22Rv1 (cell line): Measurements from ENCODE around the gene DENND2A.

ENCODE experiments used
- H3K27ac ChIP-seq: fragments of 450-650 bp; 2 replicates; pipeline ENCODE4 v1.5.1; 2017
- ZFX ChIP-seq: fragments of 450-650 bp; IDR thresholded peaks from 2 replicates; pipeline ENCODE4 v1.6.1; 2017; ENCODE audit warnings: antibody characterized with exemption, borderline replicate concordance
- TF ChIP-seq, protein P1 (sequence below): fragments of 450-650 bp; IDR thresholded peaks from 2 replicates; pipeline ENCODE4 v1.5.1; 2017; ENCODE audit warnings: mild to moderate bottlenecking

The DENND2A gene

DNA sequence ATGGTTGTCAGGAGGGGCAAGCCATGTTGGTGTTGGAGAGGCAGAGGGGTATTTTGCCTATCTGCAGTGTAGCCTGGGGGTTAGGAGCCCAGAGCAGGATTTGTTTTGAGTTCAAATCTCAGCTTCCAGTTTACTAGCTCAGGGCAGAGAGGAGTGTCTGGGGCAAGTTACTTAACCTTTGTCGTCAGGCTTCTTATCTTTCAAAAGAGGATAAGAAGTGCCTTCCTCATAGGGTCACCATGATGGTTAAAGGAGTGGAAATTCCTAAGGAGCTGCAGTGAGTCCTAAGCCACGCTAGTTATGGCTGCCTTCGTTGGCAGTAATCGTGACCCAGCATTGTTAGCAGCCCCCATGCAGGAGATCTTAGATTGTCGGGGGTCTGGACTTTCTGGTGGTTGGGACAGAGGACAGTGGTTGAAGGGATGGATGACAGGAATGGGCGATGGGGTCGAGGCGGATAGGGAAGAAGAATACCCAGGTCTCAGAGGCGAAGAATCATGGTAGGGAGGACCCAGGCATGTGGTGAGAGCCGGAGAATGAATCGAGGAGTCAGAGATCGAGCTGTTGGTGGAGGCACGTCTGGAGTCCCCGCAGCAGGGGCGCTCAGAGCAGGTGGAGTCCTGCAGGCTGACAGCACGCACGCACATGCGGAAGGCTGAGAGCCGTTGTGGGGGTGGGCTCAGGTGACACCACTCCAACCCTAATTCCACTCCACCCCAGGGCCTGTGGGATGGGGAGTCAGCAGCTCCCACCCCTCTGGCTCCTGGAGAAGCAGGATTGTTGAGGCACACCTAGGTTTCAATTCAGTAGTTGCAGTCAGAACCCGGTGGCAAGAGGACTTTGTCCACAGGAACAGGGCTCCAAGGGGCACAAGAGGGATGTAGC is 43.7 kb upstream of the DENND2A start:
- TF ChIP-seq, protein P1, sequence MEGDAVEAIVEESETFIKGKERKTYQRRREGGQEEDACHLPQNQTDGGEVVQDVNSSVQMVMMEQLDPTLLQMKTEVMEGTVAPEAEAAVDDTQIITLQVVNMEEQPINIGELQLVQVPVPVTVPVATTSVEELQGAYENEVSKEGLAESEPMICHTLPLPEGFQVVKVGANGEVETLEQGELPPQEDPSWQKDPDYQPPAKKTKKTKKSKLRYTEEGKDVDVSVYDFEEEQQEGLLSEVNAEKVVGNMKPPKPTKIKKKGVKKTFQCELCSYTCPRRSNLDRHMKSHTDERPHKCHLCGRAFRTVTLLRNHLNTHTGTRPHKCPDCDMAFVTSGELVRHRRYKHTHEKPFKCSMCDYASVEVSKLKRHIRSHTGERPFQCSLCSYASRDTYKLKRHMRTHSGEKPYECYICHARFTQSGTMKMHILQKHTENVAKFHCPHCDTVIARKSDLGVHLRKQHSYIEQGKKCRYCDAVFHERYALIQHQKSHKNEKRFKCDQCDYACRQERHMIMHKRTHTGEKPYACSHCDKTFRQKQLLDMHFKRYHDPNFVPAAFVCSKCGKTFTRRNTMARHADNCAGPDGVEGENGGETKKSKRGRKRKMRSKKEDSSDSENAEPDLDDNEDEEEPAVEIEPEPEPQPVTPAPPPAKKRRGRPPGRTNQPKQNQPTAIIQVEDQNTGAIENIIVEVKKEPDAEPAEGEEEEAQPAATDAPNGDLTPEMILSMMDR, result no peak
- no peak for TF ChIP-seq ZFX
- no peak overlapping the region for H3K27ac ChIP-seq

DNA sequence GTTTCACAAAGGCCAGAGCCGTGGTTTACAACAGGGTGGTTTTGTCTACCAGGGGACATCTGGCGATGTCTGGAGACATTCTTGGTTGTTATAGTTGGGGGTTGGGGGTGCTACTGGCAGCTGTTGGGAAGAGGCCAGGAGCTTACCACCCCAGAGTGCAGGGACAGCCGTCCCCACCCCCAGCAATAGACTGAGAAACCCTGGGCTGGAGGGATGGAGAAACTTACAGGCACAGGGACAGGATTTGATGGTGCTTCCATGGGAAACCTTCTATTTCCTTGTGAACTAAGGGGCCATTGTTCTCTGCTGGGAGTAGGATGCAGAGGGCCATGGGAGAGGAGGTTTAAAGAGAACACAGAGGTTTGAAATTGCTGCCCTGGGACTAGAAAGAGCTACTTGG is 43.0 kb upstream of the DENND2A start:
- TF ChIP-seq, protein P1, result no peak
- TF ChIP-seq ZFX, result no peak
- H3K27ac ChIP-seq, result no peak overlapping the region

DNA sequence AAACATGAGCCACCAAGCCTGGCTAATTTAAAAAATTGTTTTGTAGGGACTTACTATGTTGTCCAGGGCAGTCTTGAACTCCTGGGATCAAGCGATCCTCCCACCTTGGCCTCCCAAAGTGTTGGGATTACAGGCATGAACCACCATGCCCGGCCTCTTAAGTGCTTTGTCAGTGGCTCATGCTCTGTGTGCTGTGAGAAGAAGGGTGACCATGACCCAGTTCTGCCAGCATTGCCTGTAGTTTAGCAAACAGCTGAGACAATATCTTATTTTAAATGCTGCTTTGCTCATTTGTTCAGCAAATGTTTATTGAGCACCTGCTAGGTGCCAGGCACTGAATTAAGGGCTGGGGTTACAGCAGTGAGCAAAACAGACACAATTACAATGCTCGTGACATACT is 41.2 kb upstream of the DENND2A start:
- TF ChIP-seq ZFX, result no peak
- TF ChIP-seq, protein P1, result no peak
- no peak overlapping the region for H3K27ac ChIP-seq

DNA sequence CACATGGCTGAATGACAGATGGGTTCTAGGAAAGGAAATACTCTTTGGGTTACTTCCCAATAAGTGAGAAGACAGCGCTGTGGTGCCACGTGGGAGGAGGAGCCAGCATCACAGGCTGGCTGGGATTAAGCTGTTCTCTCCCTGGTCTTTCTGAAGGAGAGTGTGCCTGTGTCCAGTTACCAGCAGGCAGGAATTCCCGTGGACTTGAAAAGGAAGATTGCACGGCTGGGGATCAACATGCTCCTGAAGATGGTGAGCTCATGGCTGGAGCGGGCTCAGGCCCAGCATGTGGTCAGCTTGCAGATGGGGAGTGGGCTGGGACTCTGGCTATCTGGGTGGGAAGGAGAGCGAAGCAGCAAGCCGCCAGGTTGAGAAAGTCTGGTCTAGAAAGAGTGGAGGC is 40.3 kb upstream of the DENND2A start:
- no peak for TF ChIP-seq ZFX
- TF ChIP-seq, protein P1, result no peak
- no peak overlapping the region for H3K27ac ChIP-seq

DNA sequence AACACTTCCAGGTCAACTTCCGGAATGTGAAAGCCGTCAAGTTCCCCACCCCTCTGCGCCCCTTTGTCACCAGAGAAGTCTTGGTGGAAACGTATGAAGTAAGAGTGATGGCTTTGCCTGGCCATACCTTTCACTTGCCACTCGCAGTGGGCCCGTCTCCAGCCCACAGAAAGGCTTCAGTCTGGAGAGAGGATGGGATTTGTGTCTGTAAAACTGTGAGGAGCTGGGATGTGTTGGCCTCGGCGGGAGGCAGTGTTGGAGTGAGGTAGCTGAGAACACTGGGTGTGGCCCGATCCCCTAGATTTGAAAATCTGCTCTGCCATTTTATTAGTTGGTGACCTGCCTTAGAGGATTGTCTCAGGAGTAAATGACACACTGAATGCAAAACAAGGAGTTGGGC is 38.6 kb upstream of the DENND2A start:
- TF ChIP-seq, protein P1, result no peak
- no peak for TF ChIP-seq ZFX
- no peak overlapping the region for H3K27ac ChIP-seq

DNA sequence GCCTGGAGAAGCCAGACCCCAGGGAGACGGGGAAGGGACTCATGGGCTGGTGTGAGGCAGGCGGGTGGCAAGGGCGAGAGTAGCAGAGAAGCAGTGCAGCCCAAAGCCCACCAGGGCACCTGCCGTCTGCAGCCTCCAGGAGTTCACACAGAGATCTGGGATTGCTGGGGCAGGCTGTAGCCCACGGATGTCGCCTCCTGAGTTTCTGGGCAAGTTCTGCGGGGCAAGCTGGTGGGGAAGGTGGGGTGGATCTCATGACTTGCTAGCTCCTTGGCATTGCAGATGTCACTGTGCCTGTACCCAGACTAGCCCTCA is 38.2 kb upstream of the DENND2A start:
- TF ChIP-seq, protein P1, result no peak
- TF ChIP-seq ZFX, result no peak
- no peak overlapping the region for H3K27ac ChIP-seq

DNA sequence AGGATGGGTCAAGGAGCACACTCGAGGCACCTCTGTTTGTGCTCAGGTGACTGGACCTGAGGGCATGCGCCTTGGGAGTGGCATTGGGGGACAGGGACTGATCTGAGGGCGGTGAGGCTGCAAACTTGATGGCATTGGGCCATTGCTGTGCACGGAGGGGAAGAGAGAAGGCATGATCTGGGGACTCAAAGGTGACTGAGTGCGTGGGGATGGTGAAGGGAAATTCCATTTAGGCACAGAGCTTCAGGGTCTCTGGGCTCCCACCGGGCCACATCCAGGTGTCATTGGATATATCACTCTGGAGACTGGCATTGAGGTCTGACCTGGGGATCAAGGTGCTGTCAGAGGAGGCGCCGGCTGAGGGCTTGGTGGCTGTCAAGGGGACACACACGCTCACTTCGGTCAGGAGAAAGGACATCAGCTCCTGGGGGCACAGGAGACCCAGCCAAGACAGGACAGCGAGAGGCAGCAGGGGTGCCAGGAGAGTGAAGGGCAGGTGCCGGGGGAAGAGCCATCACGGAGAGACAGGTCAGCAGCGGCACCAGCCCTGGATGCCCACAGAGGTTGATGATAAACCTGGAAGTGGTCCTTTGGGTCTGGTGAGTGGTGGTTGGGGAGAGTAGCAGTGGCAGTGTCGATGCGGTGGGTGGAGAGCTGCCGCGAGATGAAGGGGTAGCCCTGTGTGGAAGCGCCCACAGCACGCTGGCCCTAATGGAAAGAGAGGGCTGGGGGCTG is 37.6 kb upstream of the DENND2A start:
- no peak for TF ChIP-seq ZFX
- TF ChIP-seq, protein P1, result no peak
- no peak overlapping the region for H3K27ac ChIP-seq
